PC-9 (cell line): ENCODE measurements around the gene TTLL8.

Experiments
- EZH2 ChIP-seq: fragments of 200-600 bp; sonication (generic); IDR thresholded peaks from 2 replicates; pipeline ENCODE4 v1.8.0; 2017; ENCODE audit warnings: antibody characterized with exemption, low read depth
- TF ChIP-seq, protein P1 (sequence below): fragments of 200-600 bp; sonication (generic); conservative IDR thresholded peaks from 2 replicates; pipeline ENCODE4 v1.6.1; 2017; ENCODE audit warnings: mixed run types, antibody characterized with exemption, mild to moderate bottlenecking, moderate library complexity

DNA sequence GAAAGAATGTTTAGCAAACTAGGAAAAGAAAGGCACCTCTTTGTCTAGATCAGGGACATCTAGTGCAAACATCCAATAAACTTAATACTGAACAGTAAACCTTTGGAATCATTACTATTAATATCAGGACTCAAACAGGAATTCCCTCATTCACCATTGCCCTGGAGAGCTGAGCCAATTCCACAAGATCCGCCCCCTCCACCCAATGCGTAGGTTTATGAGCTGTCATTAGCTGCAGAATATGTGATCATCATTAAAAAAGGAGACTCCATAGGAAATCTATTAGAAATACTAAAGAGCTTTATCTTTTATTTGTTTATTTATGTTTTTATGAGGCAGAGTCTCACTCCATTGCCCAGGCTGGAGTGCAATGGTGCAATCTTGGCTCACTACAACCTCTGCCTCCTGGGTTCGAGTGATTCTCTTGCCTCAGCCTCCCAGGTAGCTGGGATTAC is 51.0 kb downstream of the TTLL8 start:
- TF ChIP-seq, protein P1, sequence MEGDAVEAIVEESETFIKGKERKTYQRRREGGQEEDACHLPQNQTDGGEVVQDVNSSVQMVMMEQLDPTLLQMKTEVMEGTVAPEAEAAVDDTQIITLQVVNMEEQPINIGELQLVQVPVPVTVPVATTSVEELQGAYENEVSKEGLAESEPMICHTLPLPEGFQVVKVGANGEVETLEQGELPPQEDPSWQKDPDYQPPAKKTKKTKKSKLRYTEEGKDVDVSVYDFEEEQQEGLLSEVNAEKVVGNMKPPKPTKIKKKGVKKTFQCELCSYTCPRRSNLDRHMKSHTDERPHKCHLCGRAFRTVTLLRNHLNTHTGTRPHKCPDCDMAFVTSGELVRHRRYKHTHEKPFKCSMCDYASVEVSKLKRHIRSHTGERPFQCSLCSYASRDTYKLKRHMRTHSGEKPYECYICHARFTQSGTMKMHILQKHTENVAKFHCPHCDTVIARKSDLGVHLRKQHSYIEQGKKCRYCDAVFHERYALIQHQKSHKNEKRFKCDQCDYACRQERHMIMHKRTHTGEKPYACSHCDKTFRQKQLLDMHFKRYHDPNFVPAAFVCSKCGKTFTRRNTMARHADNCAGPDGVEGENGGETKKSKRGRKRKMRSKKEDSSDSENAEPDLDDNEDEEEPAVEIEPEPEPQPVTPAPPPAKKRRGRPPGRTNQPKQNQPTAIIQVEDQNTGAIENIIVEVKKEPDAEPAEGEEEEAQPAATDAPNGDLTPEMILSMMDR = no peak
- no peak for TF ChIP-seq EZH2
